DND-41 (cell line): ENCODE measurements around the gene NR3C1.
A peak's percentile ranks its signal among the peaks of the same experiment; 100 is the strongest.

ENCODE experiments used
- ATAC-seq: fragments of 200-7000 bp; cut with Tn5 transposase; 3 replicates; pipeline ENCODE4 v1.9.1; 2021; ENCODE audit warnings: low read depth; ENCODE audit not compliant: insufficient read depth
- DNase-seq: peaks from one replicate; pipeline ENCODE4 v3.0.0-alpha.2; 2020
- H2AFZ ChIP-seq: 2 replicates; pipeline ENCODE4 v1.6.0; 2012; ENCODE audit warnings: low read depth, low read length
- H3K27ac ChIP-seq: 2 replicates; pipeline ENCODE4 v1.5.1; 2012; ENCODE audit warnings: low read length, inconsistent platforms
- H3K27me3 ChIP-seq: fragments of 200-600 bp; sonication (generic); 2 replicates; pipeline ENCODE4 v1.6.0; 2012; ENCODE audit warnings: low read length, mild to moderate bottlenecking, inconsistent platforms; ENCODE audit not compliant: insufficient read depth, poor library complexity
- H3K36me3 ChIP-seq: 2 replicates; pipeline ENCODE4 v1.5.1; 2012; ENCODE audit warnings: low read length, inconsistent platforms; ENCODE audit not compliant: insufficient read depth
- H3K4me1 ChIP-seq: 2 replicates; pipeline ENCODE4 v1.5.1; 2012; ENCODE audit warnings: mild to moderate bottlenecking, low read length; ENCODE audit not compliant: insufficient read depth
- H3K4me2 ChIP-seq: 2 replicates; pipeline ENCODE4 v1.6.0; 2012; ENCODE audit warnings: mild to moderate bottlenecking, moderate library complexity, low read length, inconsistent platforms; ENCODE audit not compliant: insufficient read depth
- H3K4me3 ChIP-seq, 2 experiments: fragments of 200-600 bp in 1 of 2; shearing (Covaris generic) in 1 of 2; 2 replicates each; pipeline ENCODE4 v1.5.1; 2012 to 2016; ENCODE audit warnings: inconsistent platforms in 2 of 2, low read length in 2 of 2, mild to moderate bottlenecking in 2 of 2, low read depth in 1 of 2, moderate library complexity in 1 of 2
- H3K79me2 ChIP-seq: 2 replicates; pipeline ENCODE4 v1.6.0; 2012; ENCODE audit warnings: low read length, inconsistent platforms; ENCODE audit not compliant: insufficient read depth
- H3K9ac ChIP-seq: 2 replicates; pipeline ENCODE4 v1.6.0; 2012; ENCODE audit warnings: low read depth, mild to moderate bottlenecking, inconsistent platforms, low read length, moderate library complexity
- H3K9me3 ChIP-seq: 2 replicates; pipeline ENCODE4 v1.5.1; 2012; ENCODE audit warnings: low read length, moderate library complexity, mild to moderate bottlenecking, inconsistent platforms; ENCODE audit not compliant: insufficient read depth, severe bottlenecking
- H4K20me1 ChIP-seq: 2 replicates; pipeline ENCODE4 v1.6.0; 2012; ENCODE audit warnings: low read length; ENCODE audit not compliant: insufficient read depth
- CTCF ChIP-seq: IDR thresholded peaks from 2 replicates; pipeline ENCODE4 v1.5.1; 2012; ENCODE audit warnings: borderline replicate concordance, low read length, moderate library complexity, mild to moderate bottlenecking; ENCODE audit not compliant: poor library complexity, severe bottlenecking; ENCODE audit errors: extremely low read depth
- EZH2 ChIP-seq: IDR thresholded peaks from 3 replicates; pipeline ENCODE4 v1.6.1; 2012; ENCODE audit warnings: borderline replicate concordance, low read depth, mild to moderate bottlenecking, moderate library complexity, low read length, inconsistent platforms; ENCODE audit not compliant: severe bottlenecking

The NR3C1 gene

GRCh38 chr5:143229896-143230675, 173.4 kb downstream of the NR3C1 start:
- Histone ChIP-seq H2AFZ (peak overlapping the region; percentile 78), H3K79me2 (no peaks in the 10 kb centered on the region), H3K9ac (peak overlapping the region; percentile 61), H3K36me3 (no peaks in the 10 kb centered on the region), H3K4me3 (peak overlapping the region; percentile 1 to 60; a peak in 3 of 4 replicates), H3K4me2 (peak overlapping the region; percentile 83), H3K27ac (peak overlapping the region; percentile 94), H3K4me1 (peaks cover 46% of the 10 kb centered on the region), H4K20me1 (no peaks in the 10 kb centered on the region), H3K27me3 (no peaks in the 10 kb centered on the region), H3K9me3 (no peaks in the 10 kb centered on the region)
- TF ChIP-seq EZH2 (no peak), CTCF (no peak)
- ATAC-seq: peak; percentile 85
- peak; percentile 74 for DNase-seq

GRCh38 chr5:143229426-143229895, 174.0 kb downstream of the NR3C1 start:
- peak overlapping the region; percentile 83 for H3K4me2 ChIP-seq
- H3K36me3 ChIP-seq: no peaks in the 10 kb centered on the region
- H3K27ac ChIP-seq: peak overlapping the region; percentile 94
- peak; percentile 70 for DNase-seq
- H3K9me3 ChIP-seq: no peaks in the 10 kb centered on the region
- peak; percentile 80 for ATAC-seq
- no peaks in the 10 kb centered on the region for H3K79me2 ChIP-seq
- peak overlapping the region; percentile 61 for H3K9ac ChIP-seq
- TF ChIP-seq EZH2 (no peak), CTCF (no peak)
- no peaks in the 10 kb centered on the region for H3K27me3 ChIP-seq
- peak overlapping the region; percentile 78 for H2AFZ ChIP-seq
- H4K20me1 ChIP-seq: no peaks in the 10 kb centered on the region
- peak overlapping the region; percentile 1 to 60; a peak in 3 of 4 replicates for H3K4me3 ChIP-seq
- H3K4me1 ChIP-seq: peaks cover 46% of the 10 kb centered on the region

- Histone ChIP-seq H3K36me3 (no peaks in the 10 kb centered on the region), H3K79me2 (no peaks in the 10 kb centered on the region), H3K9me3 (no peaks in the 10 kb centered on the region), H2AFZ (peak overlapping the region; percentile 78; the same call in 1 of the 2 replicates), H3K9ac (peak overlapping the region; percentile 61), H3K4me2 (peak overlapping the region; percentile 83), H4K20me1 (no peaks in the 10 kb centered on the region), H3K27ac (peak overlapping the region; percentile 94), H3K4me1 (peaks cover 48% of the 10 kb centered on the region), H3K4me3 (peak overlapping the region in 1 of 2 experiments; percentile 60; a peak in 2 of 4 replicates), H3K27me3 (no peaks in the 10 kb centered on the region)
- DNase-seq: peak; percentile 37
- TF ChIP-seq CTCF: no peak
- no peak for TF ChIP-seq EZH2
- ATAC-seq: no peak
These were observed 174.7 kb downstream of the NR3C1 start for GRCh38 chr5:143228597-143229293.
